ENCODE results near the gene F10. TPM values are rescaled to one million over a fixed set of nuclear protein-coding genes. Genes with fewer than 3 reads are reported as not detected.
"Not testable (repeated sequence)": the region's sequence is repeated elsewhere in the genome, so short reads cannot be mapped to it uniquely, and the experiment has no call there.

Gene F10
- total RNA-seq, 1 donor from 2014 or later: not detected

GRCh38 chr13:113102727-113103126, 19.9 kb upstream of the F10 start:
- no peak for DNase-seq

DNA sequence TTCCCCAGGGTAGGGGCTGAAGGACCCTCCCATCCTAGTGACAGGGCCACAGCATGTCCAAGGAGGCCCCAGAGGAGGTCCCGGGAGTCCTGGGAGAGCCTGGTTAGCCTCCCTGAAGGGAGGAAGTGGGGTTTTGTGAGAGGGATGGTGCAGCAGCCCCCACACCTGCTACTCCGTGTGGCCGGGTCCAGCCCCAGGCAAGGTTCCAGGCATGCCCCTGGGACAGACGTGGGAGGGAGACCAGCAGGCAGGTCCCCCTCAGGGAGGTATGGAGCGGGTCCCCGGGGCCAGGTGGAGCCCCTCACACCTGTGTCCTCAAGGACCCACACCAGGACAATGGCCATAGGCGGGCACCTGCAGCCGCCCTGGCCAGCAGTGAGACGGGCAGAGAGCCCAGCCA, 19.0 kb upstream of the F10 start:
- no peak for DNase-seq

- no peak for DNase-seq
These were observed 17.3 kb upstream of the F10 start, which contains the start of gene F7 for GRCh38 chr13:113105032-113105920. F7 (plus strand) TSS chr13:113105791; CDS start chr13:113105842, 51 bp downstream.

DNA sequence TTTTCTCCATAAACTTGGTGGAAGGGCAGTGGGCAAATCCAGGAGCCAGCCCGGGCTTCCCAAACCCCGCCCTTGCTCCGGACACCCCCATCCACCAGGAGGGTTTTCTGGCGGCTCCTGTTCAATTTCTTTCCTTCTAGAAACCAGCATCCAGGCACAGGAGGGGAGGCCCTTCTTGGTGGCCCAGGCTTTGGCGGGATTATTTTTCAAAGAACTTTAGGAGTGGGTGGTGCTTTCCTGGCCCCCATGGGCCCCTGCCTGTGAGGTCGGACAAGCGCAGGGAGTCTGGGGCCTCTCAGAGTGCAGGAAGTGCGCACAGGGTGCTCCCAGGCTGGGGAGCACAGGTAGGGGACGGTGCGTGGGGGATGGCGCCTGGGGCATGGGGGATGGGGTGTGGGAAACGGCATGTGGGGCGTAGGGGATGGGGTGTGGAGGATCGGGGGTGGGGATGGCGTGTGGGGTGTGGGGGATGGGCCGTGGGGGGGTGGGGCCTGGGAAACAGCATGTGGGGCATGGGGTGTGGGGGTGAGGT, 16.6 kb upstream of the F10 start:
- no peak for DNase-seq

DNA sequence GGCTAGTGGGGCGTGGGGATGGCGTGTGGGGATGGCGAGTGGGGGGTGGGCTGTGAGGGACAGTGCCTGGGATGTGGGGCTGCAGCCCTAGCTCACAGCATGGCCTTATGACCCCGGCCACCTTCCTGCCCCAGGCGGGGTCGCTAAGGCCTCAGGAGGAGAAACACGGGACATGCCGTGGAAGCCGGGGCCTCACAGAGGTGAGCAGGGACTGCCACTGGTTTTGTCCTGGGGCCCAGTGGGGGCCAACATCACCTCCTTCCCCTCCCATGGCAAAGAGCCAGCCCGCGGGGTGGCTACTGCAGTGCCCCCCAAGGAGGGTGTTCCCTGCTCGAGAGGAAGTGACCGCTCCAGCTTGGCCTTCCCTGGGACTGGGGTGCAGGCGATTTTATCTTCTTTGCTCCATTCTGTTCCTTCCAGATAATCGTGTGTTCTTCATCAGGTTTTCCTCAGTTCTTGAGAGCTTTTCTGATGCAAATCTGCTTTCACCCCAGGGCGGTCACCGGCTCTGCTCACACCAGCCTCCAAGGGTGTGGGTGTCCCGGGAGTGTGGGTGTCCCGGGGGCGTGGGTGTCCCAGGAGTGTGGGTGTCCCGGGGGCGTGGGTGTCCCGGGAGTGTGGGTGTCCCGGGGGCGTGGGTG, 15.8 kb upstream of the F10 start:
- no peak for DNase-seq

- DNase-seq: not testable (repeated sequence)
These were observed 14.1 kb upstream of the F10 start for GRCh38 chr13:113108521-113108920.

DNA sequence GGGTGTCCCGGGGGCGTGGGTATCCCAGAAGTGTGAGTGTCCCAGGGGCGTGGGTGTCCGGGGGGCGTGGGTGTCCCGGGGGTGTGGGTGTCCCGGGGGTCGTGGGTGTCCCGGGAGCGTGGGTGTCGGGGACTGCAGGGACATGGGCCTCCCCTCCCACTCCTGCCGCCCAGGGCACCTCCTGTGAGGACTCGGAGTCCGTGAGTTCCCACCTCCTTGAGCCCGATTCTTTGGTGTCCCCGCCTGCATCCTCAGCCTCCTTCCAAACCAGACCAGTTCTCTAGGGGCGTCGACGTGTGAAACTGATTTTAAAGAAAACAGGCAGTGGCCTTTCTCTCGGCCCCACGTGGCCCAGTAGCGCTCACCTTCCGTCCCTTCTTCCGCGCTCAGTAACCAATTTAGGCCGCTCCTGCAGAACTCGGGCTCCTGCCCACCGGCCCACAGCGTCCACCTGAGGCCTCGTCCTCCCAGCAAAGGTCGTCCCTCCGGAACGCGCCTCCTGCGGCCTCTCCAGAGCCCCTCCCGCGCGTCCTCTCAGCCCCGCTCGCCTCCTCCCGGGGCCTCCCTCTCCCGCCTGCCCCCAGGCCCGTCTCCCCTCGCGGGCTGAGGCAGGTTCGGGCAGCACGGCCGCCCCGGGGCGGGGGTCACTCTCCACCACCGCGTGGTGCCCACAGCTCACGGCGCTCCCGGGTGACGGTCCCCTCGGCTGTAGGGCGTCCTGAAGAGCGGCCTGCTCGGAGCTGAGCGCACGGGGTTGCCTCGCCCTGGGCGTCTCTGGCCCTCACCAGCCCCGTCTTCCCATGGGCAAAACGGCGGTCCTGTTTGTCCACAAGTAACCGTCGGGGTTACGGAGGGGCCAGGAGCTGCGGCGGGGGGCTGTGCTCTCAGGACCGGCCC, 13.2 kb upstream of the F10 start:
- no peak for DNase-seq

- peak; percentile 11 for DNase-seq
These were observed 12.3 kb upstream of the F10 start for GRCh38 chr13:113110048-113110851.

GRCh38 chr13:113110852-113111315, 11.7 kb upstream of the F10 start:
- no peak for DNase-seq

GRCh38 chr13:113111821-113112220, 10.8 kb upstream of the F10 start:
- DNase-seq: not testable (repeated sequence)

DNA sequence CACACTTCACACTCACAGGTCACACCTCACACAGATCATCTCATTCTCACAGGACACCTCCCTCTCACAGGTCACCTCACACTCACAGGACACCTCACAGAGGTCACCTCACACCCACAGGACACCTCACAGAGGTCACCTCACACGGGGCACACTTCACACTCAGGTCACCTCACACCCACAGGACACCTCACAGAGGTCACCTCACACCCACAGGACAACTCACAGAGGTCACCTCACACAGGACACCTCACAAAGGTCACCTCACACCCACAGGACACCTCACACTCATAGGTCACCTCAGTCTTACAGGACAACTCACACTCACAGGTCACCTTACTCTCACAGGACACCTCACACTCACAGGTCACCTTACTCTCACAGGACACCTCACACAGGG, 10.1 kb upstream of the F10 start:
- DNase-seq: not testable (repeated sequence)

GRCh38 chr13:113112893-113113845, 9.4 kb upstream of the F10 start:
- no peak for DNase-seq

DNA sequence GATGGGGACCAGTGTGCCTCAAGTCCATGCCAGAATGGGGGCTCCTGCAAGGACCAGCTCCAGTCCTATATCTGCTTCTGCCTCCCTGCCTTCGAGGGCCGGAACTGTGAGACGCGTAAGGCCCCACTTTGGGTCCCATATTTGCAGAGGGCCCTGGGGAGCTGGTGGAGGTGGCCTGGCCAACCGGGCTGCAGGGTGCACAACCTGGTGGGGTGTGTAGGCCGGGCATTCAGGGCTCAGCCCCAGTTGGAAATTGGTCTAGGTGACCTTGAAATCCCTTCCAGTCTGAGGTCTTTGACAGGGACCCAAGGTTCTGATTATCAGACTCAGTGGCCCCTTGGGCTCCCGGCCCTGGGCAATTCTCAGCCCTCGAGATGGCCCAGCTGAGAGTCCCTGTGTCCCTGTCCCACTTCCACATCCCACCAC, 8.7 kb upstream of the F10 start:
- no peak for DNase-seq

DNA sequence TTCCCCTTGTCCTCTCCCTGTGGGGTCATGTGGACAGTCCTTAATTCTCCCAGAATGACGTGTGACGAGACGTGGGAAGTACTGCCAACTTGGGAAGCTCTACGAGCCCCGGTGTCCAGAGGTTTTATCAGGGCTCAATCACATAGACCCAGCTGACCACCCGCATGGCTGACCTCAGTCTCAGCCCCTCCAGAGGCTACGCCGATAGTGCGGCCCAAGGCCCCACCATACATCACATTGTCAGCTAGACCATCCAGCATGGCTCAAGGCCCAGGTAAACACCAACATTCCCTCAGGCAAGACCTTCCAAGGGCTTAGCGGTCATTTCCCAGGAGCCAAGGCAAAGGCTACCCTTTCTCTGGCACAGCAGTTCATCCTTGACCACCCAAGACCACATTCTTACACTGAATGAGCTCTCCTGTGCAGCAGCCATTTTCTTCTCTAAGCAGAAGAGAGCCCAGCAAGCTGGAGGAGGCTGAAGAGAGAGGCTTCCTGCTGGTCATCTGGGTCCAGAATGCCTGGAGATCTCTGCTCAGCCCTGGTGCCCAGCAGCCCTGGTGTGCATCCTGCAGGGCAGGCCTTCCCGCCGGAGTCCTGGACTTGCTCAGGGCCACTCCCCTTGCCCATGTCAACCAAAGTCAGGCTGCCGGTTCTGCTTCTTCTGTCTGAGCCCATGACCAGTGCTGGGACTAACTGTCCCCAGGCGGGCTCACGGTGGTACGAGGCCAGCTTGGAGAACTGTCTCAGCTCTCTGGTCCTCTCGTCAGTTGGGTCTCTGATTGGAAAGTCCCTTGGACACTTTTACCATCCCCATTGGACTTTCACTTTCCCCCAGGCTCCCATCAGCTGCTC, 7.9 kb upstream of the F10 start:
- no peak for DNase-seq

DNA sequence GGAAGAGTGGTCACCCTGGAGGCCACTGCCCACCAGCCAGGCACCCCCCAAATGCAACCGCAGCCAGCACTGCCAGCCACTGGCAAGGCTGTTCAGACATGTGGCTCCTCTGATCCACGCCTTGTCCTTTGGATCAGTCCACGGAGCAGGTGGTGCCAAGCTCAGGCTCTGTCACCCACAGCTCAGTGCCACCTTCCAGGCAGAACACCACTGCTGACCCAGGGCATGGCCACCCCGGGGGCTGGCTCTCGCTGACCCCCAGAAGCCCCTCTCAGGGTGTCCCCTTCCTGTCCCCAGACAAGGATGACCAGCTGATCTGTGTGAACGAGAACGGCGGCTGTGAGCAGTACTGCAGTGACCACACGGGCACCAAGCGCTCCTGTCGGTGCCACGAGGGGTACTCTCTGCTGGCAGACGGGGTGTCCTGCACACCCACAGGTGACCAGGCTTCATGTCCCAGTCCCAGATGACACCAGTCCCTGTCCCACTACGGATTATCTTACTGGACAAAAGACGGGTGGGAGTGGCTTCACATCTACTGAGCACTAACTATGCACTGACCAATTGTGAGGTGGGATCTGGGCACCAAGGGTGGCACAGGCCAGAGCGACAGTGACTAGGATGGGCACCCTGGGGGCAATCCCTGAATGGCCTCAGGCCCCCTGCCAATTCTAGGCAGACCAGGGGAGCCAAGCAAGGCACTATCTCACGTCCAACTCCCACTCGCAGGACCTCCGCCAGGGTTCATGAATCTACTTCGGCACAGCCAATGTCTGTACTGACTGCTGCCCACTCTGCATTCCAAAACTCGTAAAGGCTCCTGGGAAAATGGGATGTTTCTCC, 7.0 kb upstream of the F10 start:
- no peak for DNase-seq

DNA sequence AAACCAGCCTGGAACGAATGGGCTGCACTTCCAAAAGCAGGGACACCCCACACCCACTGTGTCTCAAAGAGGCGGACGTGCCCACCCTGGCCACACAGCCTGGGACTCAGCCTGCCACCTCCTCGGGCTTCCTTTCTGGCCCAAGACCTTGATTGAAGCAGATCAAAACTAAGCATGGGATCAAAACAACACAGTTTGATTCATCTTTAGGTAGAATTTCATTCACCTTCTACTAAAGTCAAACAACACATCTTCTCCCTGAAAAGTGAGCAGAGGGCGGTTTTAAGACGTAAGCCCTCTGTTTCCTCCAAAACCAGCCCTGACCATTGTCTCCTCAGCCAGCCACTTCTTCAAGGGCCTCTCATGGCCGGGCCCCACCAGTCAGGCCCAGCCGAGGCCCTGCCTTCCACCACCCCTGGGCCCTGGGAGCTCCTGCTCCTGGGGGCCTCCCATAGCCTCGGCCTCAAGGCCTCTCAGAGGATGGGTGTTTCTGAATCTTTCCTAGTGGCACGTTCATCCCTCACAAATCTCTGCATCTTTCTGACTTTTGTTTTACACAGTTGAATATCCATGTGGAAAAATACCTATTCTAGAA, 6.3 kb upstream of the F10 start:
- no peak for DNase-seq

DNA sequence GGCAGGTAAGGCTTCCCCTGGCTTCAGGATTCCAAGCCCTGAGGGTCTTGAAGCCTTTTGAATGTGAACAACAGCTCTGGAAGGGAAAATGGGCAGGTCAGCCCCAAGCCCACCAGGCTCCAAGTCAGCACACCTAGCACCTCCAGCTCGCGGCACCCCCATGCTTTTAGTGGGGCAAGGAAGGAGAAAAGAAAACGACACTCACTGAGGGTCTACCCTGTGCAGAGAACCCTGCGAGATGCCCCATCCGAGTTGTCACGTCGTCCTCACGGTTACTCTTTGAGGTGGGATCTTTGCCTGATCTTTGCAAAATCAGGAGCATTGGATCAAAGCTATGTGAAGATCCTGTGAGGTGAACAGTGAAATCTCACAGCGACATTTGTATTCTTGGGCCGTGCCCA, 5.7 kb upstream of the F10 start:
- no peak for DNase-seq

GRCh38 chr13:113117335-113117872, 5.2 kb upstream of the F10 start:
- no peak for DNase-seq

Data from dermis blood vessel endothelial cell (primary cell).